ENCODE results near the gene MBNL2.

The MBNL2 gene

DNA sequence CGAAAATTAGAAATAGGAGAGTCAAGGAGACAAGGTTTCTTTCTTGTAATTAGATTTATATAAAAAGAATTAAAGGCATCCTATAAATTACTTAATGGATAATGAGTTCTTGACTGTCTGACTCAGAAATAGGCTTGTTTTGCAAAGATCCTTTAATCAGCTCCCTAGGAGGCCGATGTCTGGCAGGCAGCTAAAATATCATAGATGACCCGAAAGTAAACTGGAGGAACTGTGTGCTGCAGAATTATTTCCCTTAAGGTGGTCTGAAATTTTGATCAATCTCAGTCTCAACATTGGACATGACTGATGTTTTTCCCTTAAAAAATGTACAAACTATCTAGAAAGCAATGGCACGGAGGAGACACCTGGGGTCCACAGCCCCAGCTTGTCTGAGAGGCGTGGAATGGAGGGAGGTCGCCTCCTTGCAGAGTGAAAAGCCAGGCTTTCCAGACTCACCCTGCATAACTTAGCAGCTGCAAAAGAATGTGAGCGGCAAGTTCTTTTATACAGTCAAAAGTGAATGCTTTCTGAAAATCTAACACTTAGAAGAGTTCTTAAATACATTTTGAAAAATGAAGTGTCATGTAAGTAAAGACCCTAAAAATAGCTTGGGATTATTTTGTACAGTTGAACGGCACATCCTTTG lies 44.8 kb downstream of the MBNL2 start:
- TF ChIP-seq CTCF (IDR thresholded peaks at IDR 0.05; ENCODE audit: insufficient read depth, low read depth, low read length, missing control alignments), result no peak
- no peak for DNase-seq (ENCODE audit: low read depth)
- no peak overlapping the region for H3K4me3 ChIP-seq (ENCODE audit: low read length)

- no peak for TF ChIP-seq CTCF (IDR thresholded peaks at IDR 0.05; ENCODE audit: insufficient read depth, low read depth, low read length, missing control alignments)
- H3K4me3 ChIP-seq (ENCODE audit: low read length), result no peak overlapping the region
Observed at GRCh38 chr13:97267418-97268059, 45.4 kb downstream of the MBNL2 start.

DNA sequence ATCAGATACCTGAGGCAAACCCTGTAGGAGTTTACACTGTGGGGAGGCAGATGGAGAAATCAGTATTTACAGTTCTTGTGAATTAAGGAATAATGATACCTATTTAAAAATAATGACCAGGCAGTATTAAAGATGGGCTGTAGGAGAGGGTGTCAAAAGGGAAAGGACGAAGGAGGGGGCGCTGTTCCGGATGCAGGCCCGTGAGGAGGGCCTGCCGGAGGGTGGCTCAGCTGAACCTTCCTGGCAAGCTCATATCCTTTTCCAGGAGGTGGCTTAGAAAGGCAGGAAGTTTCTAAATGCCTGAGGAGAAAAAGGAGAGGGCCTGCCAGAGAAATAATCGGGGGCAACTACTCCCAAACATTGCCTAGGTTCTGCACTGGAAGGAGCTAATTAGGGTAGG lies 46.6 kb downstream of the MBNL2 start:
- no peak for DNase-seq (ENCODE audit: low read depth)
- H3K4me3 ChIP-seq (ENCODE audit: low read length), result no peak overlapping the region
- TF ChIP-seq CTCF (IDR thresholded peaks at IDR 0.05; ENCODE audit: insufficient read depth, low read depth, low read length, missing control alignments), result no peak

More at GRCh38 chr13:97267418-97268059, 45.4 kb downstream of the MBNL2 start:
- no peak for DNase-seq (ENCODE audit: low read depth)

DNA sequence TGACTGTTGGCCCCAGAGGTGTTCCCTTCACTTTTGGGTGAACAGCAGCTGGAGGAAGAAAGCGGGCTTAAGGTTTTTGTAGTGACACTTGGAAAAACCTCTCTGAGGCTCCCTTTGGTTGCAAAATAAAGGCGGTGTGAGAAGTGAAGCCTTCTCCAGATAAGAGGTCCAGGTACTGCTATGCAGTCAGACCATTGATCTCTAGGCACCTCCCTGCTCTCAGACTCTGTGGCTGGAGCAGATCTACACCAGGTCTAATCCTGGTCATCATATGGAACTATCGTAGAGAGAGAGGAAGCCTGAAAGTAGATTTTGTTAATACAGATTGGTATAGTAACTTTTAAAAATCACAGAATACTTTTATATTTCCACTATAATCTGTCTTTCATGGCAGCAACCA lies 47.5 kb downstream of the MBNL2 start:
- H3K4me3 ChIP-seq (ENCODE audit: low read length), result no peak overlapping the region
- TF ChIP-seq CTCF (IDR thresholded peaks at IDR 0.05; ENCODE audit: insufficient read depth, low read depth, low read length, missing control alignments), result no peak
- no peak for DNase-seq (ENCODE audit: low read depth)

DNA sequence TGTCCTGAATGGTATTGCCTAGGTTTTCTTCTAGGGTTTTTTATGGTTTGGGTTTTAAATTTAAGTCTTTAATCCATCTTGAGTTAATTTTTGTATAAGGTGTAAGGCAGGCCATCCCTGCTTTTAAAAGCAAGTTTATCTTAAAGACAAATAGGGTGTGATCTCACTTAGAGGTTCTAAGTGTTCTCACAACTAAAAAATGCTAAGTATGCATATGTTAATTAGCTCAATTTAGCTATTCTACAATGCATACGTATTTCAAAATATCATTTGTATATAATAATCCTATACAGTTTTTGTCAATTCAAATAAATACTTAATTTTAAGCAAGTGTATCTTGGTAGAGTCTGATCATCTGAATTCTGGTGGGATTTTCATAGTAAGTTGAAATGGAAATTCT lies 50.4 kb downstream of the MBNL2 start:
- no peak for DNase-seq (ENCODE audit: low read depth)
- no peak for TF ChIP-seq CTCF (IDR thresholded peaks at IDR 0.05; ENCODE audit: insufficient read depth, low read depth, low read length, missing control alignments)
- H3K4me3 ChIP-seq (ENCODE audit: low read length), result no peak overlapping the region

DNA sequence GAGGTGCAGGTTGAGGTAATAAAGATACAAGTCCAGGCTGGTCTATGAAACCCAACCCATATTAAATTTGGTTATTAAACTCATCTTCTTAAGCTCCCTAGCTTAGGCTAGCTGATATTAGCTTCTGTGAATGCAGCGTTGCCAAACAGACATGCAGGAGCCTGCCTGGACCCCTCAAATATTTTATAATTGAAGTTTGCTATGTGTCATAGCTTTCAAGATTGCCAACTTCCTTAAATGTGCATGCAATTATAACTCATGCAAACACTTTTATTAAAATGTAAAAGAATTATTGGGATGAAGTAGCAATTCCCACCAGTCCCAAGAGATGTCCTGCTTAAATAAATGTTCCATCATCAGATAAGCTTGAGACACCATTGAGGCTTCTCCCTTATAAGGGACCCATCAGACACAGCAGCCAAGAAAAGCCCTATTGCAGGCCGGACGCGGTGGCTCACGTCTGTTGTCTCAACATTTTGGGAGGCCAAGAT lies 51.3 kb downstream of the MBNL2 start:
- no peak for TF ChIP-seq CTCF (IDR thresholded peaks at IDR 0.05; ENCODE audit: insufficient read depth, low read depth, low read length, missing control alignments)
- peak; percentile 96 for DNase-seq (ENCODE audit: low read depth)
- no peak overlapping the region for H3K4me3 ChIP-seq (ENCODE audit: low read length)
